ENCODE results near the gene RABEP1.
A peak's percentile ranks its signal among the peaks of the same experiment; 100 is the strongest.

Gene RABEP1

DNA sequence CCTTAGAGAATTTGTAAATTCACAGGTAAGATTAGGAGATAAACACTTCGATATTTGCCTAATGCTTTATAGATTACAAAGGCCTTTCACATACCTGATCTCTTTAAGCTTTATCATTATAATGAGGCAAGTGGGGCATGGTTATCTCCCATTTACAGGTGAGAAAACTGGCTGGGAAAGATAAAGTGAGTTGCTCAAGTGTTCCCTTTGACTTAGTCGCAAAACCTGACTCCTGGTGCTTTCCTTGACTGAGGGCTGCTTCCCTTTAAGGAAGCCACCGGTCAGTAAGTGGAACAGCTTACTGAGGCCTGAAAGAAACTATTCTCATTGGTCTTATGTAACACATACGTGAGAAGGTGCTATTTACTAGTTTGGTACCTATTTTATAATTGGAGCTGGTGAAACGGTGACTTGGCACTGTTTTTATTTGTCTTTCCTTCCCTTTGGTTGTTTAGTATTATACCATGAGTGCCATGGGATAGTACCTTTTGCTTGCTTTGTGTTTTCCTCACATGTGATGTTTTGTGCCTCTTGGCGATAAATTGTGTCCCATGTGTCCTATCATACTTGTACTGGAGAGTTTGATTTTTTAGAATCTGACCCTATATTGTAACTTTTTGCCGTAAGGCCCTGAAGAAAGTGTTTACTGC lies 80.2 kb downstream of the RABEP1 start:
- no peak for DNase-seq (ENCODE audit: low read depth in 2 of 2)

GRCh38 chr17:5364156-5364555 lies 82.1 kb downstream of the RABEP1 start:
- no peak for DNase-seq (ENCODE audit: low read depth in 2 of 2)

DNA sequence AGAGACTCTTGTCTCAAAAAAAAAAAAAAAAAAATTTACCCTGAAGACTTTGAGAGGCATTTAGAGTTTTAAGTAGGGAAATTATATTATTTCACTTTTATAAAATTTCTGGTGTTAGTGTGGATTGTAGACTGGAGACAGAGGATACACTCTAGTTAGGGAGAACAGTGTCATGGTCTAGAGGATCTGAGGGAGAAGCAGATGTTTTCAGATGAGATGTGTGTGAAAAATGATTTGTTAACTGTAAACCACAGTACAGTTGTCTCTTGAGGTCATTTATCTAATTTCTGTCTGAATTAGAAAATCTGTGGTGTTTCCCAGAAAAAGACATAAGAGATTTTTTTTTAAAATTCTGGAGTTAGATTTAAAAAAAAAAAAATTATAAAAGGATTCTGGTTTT lies 82.6 kb downstream of the RABEP1 start:
- no peak for DNase-seq (ENCODE audit: low read depth in 2 of 2)

- DNase-seq (ENCODE audit: low read depth in 2 of 2), result no peak
These were observed 83.7 kb downstream of the RABEP1 start for GRCh38 chr17:5365831-5366230.

GRCh38 chr17:5370411-5370810 lies 88.3 kb downstream of the RABEP1 start:
- DNase-seq (ENCODE audit: low read depth in 2 of 2), result no peak

DNA sequence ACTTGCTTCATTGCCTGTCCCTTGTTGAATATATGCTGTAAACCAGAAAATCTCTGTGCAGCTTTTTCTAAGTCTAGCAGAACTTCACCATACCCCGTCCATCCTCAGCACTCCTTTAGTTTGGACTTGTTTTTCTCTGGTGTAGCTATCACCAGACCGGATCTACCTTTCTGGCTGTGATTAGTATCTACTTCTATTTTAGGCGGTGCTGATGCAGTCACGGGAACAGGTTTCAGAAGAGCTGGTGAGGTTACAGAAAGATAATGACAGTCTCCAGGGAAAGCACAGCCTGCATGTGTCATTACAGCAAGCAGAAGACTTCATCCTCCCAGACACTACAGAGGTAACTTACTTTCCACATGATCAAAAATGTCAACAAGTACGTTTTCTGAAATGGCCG lies 91.0 kb downstream of the RABEP1 start:
- DNase-seq (ENCODE audit: low read depth in 2 of 2), result no peak

DNA sequence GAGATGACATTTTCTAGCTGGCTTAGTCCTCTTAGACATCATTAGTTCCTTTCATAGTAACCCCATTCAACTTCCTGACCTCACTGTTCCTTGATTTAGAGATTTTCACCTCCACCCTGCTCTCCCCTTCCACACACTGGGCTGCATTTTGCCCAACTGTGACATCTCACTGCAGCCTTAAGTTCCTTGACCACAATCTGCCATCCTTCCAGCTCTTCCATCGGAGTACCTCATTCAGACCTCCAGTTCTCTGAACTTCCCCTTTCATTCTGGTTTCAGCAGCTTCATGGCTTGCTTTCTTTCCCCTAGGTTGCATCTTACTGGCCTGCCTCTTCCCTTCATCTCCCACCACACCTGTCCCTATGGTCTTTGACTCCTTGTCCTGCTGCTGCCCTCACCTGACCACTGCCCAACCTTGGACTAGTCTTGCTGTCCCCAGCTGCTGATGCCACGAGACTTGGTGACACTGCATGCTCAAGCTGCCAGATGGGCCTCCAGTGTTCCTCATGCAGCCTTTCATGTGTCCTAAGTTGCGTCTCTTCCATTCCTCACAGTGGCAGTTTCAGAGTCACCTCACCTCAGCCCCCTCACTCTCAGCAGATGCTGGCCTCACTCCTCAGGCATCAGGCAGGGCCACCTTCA lies 96.6 kb downstream of the RABEP1 start:
- DNase-seq (ENCODE audit: low read depth in 2 of 2), result no peak

DNA sequence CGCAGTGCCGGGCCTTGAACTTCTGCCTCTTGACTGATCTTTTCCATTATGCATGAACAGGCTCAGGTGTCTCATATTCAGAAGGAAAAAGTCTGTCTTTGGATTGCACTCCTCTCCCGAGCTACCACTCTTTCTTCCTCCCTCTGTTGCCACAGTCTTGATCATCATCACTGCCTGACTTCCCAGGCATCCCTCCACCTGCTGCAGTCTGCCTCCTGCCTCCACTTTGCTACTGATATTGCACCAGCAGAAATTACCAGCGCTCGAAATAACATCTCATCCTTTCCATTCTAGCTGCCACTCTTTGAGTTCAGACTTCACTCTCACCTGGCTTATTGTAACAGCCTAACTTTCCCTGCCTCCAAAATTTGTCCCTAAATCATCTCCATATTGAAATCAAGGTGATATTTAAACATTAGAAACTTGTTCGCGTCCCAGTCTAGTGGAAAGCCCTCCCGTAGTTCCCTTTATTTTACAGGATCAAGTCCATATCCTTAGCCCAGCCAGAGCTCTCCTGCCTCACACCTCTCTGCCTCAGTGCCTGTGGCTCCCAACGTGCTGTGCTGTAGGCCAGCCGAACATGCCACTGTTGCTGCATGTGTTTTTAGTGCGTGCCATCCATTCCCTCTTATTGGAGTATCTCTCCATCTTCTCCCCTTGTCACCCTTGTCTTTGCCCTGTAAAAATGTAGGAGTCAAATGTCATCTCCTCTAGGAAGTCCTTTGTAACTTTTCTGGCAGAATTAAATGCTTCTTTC lies 97.4 kb downstream of the RABEP1 start:
- DNase-seq (ENCODE audit: low read depth in 2 of 2), result no peak

GRCh38 chr17:5380491-5381135 lies 98.5 kb downstream of the RABEP1 start:
- no peak for DNase-seq (ENCODE audit: low read depth in 2 of 2)

GRCh38 chr17:5381542-5381941 lies 99.5 kb downstream of the RABEP1 start:
- DNase-seq (ENCODE audit: low read depth in 2 of 2), result no peak

DNA sequence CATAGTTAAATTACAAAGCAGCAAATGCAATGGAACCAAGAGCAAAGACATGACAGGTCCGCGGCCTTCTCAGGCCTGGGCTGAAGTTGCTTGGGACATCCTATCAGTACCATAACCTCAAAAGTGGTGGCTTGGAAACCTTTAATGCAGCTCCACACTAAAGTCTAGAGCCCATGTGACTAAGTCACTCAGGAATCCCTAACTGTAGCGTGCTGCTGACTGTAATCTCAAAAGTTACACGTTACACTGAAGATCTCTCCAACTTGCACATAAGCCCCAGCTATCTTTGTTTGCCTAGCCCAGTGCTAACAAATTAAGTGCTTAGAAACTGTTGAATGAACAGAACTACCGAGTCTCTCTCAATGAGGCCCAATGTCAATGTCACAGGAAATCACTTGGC lies 109.6 kb downstream of the RABEP1 start:
- DNase-seq (ENCODE audit: low read depth in 2 of 2), result no peak

GRCh38 chr17:5396612-5397011 lies 114.5 kb downstream of the RABEP1 start:
- DNase-seq (ENCODE audit: low read depth in 2 of 2), result no peak

DNA sequence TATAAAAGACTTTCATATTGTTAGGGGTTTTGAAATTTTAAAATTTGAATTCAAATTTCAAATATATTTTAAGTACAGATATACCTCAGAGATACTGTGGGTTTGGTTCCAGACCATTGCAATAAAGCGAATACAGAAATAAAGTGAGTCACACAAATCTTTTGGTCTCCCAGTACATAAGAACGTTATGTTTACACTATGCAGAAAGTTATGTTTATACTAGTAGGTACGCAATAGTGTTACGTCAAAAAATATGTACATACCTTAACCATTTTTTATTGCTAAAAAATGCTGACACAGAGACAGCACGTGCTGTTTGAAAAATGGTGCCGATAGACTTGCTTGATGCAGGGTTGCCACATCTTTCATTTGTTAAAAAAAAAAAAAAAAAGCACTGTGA lies 117.7 kb downstream of the RABEP1 start:
- no peak for DNase-seq (ENCODE audit: low read depth in 2 of 2)

DNA sequence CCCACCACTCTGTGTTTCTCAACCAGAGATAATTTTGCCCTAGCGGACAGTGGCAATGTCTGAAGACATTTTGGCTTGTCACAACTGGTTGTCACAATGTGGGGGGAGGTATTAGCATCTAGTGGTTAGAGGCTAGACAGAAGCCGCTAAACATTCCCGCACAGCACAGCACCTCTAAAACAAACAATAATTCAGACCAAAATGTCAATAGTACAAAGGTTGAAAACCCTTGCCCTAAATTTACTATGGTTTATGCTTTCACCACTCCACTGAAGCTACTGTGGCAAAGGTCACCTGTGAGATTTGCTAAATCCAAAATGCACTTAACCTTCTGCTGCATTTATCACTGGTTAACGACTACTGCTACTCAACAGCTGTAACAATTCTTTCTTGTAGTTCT lies 123.3 kb downstream of the RABEP1 start:
- DNase-seq (ENCODE audit: low read depth in 2 of 2), result no peak

- no peak for DNase-seq (ENCODE audit: low read depth in 2 of 2)
These were observed 126.1 kb downstream of the RABEP1 start for GRCh38 chr17:5408186-5408585.

DNA sequence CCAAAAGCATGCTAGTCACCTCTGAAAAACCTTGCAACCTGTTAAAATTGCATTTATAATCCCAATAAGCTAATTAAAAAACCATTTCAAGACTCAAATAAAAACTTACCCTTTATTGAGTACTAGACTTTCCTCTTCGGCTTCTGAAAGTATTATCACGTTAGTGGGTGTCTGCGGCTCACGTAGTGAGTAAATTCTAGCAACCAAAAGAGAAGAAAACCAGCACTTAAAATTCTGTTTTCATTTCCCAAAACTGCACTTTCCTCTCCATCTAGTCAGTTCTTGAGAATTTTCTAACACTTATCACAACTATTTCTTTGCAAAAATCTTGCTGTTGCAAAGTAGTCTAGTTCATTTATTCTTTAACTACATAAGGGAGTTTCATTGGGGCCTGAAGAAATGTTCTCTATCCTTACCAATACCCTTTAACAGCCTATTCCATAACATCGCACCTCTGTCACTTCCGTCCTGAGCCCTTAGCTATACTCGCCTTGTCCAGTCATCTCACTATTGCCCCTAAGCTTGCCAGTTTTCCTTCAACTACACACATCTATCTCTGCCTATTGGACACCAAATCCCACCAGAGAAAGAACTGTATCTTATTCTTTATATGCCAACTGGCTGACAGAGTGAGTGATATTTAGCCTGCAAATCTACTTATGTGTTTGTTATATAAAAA lies 128.6 kb downstream of the RABEP1 start:
- DNase-seq (ENCODE audit: low read depth in 2 of 2), result no peak

- no peak for DNase-seq (ENCODE audit: low read depth in 2 of 2)
These were observed 131.6 kb downstream of the RABEP1 start for GRCh38 chr17:5413682-5414081.

DNA sequence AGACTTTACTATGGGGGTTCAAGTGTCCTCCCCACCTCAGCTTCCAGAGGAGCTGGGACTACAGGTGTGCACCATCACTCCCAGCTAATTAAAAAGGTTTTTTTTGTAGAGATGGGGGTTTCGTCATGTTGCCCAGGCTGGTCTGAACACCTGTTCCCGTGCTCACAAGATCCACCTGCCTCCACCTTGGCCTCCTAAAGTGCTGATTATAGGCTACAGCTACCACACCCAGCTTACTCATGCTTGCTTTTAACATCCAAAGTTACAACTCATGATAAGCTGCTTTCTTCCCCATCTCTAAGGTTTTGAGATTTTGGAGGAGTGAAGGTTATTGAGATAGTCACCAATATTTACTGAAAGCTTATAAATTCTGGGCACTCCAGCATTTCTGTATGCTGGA lies 134.8 kb downstream of the RABEP1 start:
- no peak for DNase-seq (ENCODE audit: low read depth in 2 of 2)

- DNase-seq (ENCODE audit: low read depth in 2 of 2), result peak; percentile 12 to 33
These were observed 136.8 kb downstream of the RABEP1 start for GRCh38 chr17:5418858-5419355.

- peak; percentile 89 to 92 for DNase-seq (ENCODE audit: low read depth in 2 of 2)
These were observed 137.4 kb downstream of the RABEP1 start, which contains the start of gene NUP88 for GRCh38 chr17:5419356-5419958. TSS of gene NUP88 (minus strand) at chr17:5419662. CDS start at chr17:5419650, 12 bp downstream.

DNA sequence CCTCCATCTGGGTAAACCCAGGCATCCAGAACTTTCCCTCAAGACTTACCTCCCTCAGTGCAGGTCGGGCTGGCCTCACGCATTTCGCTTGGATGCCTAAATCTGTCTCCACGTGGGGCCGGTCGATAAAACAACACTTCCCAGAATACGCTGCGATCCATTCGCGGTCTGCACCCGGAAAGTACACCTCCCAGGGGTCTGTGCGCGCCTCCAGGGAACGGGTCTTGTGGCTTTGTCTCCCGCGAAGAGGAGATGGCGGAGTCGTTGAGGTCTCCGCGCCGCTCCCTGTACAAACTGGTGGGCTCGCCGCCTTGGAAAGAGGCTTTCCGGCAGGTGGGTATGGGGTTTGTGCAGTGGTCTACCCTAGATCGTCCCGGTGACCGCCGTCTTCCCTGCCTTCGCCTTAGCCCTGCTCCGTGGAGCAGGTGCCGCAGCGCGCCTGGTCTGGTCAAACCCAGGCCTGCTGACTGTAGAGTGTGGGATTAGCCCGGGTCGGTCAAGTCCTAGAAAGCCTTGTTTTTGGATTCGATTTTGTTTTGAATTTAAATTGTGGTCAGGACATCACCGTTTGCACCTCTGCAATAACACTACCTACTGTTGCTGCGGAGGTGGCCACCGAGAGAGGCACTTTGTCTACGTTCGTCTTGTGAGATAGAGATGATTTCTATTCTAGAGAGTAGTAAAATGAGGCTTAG lies 138.0 kb downstream of the RABEP1 start, which contains the start of gene RPAIN:
RPAIN (plus strand) TSS at position 224 of the 695 bp plus-strand sequence; CDS start at position 253, 29 bp downstream.
- peak; percentile 69 to 72 for DNase-seq (ENCODE audit: low read depth in 2 of 2)
